Putamen (tissue), 1 donor: Measurements from ENCODE around the gene EDN2.

ENCODE experiments used
- DNase-seq: peaks from one replicate; pipeline ENCODE4 v3.0.0-alpha.2; 2016; ENCODE audit warnings: low spot score

Gene EDN2

GRCh38 chr1:41484402-41485241 is at the start of gene EDN2:
EDN2 (minus strand) TSS chr1:41484683; CDS start chr1:41484601, 82 bp downstream.
- DNase-seq: no peak

- no peak for DNase-seq
These were observed 49.2 kb upstream of the EDN2 start for GRCh38 chr1:41533731-41534080.

GRCh38 chr1:41533016-41533730 is 48.7 kb upstream of the EDN2 start:
- DNase-seq: no peak

- no peak for DNase-seq
These were observed 47.9 kb upstream of the EDN2 start for GRCh38 chr1:41532206-41532975.

- DNase-seq: no peak
These were observed 45.9 kb upstream of the EDN2 start for GRCh38 chr1:41530411-41530810.

GRCh38 chr1:41529621-41530395 is 45.3 kb upstream of the EDN2 start:
- DNase-seq: no peak

GRCh38 chr1:41528726-41529605 is 44.5 kb upstream of the EDN2 start:
- no peak for DNase-seq

- DNase-seq: no peak
These were observed 43.6 kb upstream of the EDN2 start for GRCh38 chr1:41528106-41528505.

GRCh38 chr1:41526956-41527561 is 42.6 kb upstream of the EDN2 start:
- no peak for DNase-seq

GRCh38 chr1:41525891-41526587 is 41.6 kb upstream of the EDN2 start:
- no peak for DNase-seq

GRCh38 chr1:41524676-41525675 is 40.5 kb upstream of the EDN2 start:
- no peak for DNase-seq

GRCh38 chr1:41523949-41524675 is 39.6 kb upstream of the EDN2 start:
- DNase-seq: no peak

- no peak for DNase-seq
These were observed 38.6 kb upstream of the EDN2 start for GRCh38 chr1:41523071-41523470.

GRCh38 chr1:41521766-41522165 is 37.3 kb upstream of the EDN2 start:
- no peak for DNase-seq

GRCh38 chr1:41520951-41521752 is 36.7 kb upstream of the EDN2 start:
- DNase-seq: no peak

- no peak for DNase-seq
These were observed 35.2 kb upstream of the EDN2 start for GRCh38 chr1:41519667-41520066.

- DNase-seq: no peak
These were observed 34.0 kb upstream of the EDN2 start for GRCh38 chr1:41518471-41518870.
